ENCODE results near the gene AGMO.
"Not testable (repeated sequence)": the region's sequence is repeated elsewhere in the genome, so short reads cannot be mapped to it uniquely, and the experiment has no call there.

The AGMO gene

GRCh38 chr7:15558756-15559155 is 3.1 kb downstream of the AGMO start:
- no peak for DNase-seq

GRCh38 chr7:15557686-15558085 is 4.1 kb downstream of the AGMO start:
- DNase-seq, result no peak

DNA sequence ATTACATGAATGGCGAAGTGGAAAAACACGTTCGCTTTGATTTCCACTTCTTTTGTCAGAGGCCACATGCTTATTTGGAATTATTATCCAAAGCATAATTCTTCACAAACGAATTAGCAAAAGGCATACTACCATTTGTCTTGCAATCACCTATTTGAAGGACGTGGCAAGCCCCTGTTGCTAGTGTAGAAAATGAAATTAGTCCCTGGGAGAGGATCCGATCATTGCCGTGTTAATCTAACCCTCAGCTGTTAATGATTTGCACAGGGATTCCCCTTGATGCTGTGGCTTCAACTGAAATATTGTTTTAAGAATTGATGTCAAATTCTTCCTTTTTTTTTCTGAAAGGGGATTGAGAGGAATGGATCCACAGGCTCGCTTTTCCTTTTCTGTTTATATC is 4.6 kb downstream of the AGMO start:
- no peak for DNase-seq

DNA sequence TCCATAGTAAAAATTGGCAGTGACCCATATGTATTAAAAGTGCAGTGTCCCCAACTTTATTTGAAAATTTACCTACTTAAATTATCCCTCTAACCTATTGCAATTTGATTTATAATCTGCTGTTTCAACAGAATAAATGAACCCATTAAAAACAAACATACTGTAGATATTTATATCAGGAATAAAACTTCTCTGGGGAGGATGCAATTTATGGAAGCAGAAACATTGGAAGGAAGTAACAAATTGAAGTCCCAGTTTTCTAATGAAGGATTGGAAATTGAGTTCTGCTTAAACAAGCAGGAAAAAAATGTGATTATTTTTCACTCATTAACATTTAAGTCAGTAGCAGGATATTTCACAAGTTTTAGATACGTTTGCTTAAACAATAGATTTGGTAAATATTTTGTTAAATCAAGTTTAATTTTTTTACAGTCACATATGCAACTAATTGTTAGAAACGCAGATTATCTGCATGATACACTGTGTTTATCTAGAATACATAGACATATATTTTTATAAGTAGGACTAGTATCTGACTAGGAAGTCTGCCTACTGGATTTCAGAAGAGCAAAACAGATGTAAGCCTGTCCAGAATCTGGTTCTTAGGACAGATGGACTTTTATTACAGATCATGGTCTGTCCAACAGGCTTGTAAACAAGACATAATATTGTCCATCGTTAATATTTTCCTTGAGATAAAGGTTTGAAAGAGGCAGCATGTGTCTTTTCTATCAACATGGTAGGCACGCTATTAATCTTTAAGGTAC is 5.3 kb downstream of the AGMO start:
- no peak for DNase-seq

DNA sequence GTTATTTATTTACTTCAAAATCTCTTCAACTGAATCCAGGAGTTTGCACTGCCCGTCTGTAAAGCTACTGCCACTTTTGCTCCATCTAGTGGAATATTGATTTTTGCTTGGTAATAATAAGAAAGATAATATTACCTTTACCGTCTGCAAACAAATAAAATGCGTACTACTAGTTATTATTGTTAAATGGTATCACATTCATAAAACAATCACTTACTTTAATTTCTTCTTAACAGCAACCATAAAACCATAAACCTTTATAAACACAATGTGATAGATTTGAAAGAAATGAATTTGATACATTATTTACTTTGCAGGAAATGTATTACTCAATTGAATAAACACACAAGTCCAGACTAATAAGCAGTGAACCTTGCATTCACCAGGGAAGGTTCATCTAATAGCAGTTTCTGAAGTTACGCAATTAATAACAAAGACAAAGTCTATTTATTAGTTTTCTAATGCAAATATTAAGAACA is 6.4 kb downstream of the AGMO start:
- DNase-seq, result no peak

DNA sequence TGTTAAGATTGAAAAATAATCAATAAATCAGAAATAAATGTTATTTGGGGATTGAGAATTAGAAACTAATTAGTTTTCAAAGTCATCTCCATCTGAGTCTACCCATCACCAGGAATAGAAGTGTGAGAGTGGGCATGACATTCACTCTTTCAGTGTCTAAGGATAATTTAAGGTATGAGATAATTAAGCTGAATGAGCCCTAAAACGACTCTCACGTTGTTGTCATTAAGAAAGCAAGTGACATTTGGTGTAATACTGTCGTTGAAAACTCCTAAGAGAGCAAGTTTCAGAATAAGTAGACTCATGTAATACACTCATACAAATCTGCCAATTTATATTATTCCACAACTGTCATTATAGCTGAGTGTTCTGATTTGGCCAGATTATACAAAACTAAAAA is 7.1 kb downstream of the AGMO start:
- DNase-seq, result no peak

DNA sequence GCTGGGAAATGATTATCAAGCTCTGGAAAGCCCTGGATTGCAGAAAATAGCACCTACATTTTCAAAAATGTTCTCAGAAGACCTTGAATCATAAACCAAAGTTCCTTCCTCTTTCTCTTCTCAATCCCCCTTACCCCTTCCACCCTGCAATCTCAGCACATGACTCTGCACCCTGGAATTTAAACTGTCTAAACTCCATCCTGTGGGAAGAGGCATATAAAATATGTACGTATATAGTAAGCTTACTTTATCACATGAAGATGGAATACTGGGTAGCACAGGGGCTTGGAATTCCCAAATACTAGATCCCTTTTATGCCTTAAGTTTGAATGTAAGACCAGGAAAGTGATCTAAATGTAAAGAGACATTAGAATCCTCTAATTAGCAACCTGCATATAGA is 7.7 kb downstream of the AGMO start:
- no peak for DNase-seq

DNA sequence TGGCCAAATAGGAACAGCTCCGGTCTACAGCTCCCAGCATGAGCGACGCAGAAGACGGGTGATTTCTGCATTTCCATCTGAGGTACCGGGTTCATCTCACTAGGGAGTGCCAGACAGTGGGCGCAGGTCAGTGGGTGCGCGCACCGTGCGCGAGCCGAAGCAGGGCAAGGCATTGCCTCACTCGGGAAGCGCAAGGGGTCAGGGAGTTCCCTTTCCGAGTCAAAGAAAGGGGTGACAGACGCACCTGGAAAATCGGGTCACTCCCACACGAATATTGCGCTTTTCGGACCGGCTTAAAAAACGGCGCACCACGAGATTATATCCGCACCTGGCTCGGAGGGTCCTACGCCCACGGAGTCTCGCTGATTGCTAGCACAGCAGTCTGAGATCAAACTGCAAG is 14.5 kb downstream of the AGMO start:
- DNase-seq, result not testable (repeated sequence)

DNA sequence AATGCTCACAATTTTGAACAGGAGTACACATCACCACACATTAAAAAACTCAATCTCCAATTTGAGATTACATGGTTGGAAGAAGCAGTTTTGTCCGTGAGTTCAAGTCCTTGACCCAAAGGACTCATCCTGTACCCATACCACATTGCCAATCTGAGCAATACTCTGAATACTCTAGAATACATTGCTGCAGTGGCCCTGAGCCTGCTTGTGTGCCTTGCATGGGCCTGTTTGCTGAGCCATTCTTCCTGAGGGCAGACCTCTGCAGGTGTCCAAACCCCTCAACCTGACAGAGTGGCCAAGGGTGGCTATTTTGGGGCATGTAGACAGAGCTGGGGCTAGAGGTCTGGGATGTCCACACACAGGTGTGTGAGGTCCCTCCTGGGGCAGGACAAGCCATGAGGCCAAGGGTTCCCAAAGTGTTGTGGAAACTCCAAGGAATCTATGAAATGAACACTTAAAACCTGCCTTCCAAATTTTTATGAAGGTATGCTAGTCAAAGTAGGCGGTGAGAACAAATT is 15.5 kb downstream of the AGMO start:
- DNase-seq, result no peak

DNA sequence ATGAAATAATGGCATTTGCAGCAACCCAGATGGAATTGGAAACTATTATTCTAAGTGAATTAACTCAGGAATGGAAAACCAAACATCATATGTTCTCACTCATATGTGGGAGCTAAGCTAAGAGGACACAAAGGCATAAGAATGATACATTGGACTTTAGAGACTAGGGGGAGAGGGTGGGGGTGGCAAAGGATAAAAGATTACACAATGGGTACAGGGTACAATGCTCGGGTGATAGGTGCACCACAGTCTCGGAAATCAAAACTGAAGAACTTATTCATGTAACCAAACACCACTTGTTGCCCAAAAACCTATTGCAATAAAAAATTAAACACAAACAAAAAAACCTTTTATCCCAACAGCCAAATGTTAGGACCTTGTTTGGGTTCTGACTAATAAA is 17.8 kb downstream of the AGMO start:
- DNase-seq, result no peak

- DNase-seq, result no peak
These were observed 18.6 kb downstream of the AGMO start for GRCh38 chr7:15543256-15543655.

DNA sequence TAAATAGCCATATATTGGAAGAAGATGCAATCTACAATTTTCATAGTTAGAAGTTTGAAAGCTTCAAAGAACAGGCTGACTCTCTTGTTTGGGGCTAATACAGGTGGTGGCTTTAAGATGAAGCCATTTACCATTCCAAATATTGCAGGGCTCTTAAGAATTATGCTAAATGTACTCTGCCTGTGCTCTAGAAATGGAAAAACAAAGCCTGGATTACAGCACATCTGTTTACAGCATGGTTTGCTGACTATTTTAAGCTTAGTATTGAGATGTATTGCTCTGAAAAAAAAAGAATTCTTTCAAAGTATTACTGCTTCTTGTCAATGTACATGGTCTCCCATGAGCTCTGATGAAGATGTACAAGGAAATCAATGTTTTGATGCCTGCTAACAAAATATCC is 34.2 kb downstream of the AGMO start:
- DNase-seq, result no peak

DNA sequence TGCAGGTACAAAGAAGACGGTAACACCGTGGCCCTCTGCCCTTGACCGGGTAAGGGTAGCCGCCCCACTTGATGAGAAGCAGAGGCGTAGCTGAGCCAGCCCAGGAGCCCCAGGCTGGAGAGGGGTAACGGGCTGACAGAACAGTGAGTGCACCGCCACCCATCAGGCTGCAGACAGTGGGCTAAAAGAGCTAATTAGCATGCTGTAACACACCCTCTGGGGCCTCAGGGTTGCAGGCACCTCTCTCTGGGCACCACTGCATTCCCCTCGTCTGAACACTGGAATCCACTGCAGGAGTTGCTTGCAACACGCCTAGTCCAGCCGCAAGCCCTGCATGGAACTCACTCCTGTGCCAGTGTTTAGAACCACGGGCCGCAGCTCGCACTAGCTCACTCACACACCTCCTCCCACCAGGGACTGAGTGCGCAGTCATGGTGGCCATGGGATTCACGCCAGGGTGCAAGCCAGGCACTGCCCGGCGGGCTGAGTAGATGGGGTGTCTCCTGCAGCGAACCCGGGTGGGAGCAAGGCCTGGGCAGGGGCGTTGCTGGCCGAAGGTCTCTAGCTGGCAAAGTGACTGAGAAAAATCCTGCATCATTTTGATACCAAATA is 36.1 kb downstream of the AGMO start:
- DNase-seq, result no peak

DNA sequence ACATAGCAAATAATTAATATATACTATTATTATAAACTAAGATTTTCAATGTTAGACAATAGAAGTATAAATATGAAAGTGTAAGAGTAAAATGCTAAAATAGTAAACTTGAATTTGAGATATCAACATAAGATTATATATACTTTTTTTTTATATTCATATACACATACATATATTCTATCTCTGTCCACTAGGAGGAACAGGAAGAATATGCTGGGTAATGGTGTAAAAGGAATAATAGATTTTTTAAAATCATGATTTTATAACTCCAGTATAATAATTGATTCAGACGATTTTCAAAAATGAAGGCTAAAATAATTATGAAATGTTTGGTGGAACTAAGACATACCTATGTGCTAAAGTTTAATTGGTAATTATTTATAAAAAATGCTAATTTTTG is 37.7 kb downstream of the AGMO start:
- no peak for DNase-seq

DNA sequence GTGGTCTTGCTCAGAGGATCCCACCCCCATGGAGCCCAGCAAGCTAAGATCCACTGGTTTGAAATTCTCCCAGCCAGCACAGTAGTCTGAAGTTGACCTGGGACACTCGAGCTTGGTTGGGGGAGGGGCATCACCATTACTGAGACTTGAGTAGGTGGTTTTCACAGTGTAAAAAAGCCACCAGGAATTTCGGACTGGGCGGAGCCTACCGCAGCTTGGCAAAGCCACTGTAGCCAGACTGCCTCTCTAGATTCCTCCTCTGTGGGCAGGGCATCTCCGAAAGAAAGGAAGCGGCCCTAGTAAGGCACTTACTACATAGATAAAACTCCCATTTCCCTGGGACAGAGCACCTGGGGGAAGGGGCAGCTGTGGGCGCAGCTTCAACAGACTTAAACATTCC is 44.0 kb downstream of the AGMO start:
- DNase-seq, result not testable (repeated sequence)

DNA sequence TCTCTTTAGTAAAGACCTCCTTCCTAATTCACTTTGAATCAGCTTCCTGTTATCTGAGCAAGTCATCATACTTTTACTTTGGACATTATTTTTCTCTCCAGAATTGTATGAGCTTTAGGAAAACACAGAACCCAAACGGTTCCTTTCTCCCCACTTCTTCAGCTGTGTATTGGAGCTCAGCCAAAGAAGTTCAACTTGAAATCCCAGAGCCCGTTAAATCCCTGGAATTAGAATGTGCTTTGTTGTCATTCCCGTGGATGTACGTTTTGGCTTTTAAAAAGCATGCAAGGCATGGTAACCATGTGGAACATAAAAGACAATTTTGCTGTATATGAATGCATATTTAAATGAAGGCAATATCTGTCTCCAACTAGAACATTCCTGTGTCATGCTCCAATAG is 46.6 kb downstream of the AGMO start:
- DNase-seq, result no peak

DNA sequence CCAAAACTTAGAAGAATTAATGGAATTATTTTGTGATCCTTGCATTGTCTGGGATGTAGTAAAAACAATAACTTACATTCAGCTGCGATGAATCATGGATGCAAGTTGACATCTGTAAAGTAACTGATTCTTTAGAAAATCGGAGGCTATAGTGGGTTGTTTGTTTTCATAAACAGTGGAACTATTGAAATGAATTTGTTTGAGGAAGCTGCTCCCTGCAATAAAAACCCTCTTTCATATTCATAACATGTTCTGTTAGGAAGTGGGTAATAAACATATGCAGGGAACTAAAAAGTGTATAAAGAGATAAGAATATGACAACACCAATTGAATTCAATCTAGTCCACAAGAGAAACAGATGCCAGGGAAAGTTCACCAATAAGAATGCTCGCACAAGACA is 53.6 kb downstream of the AGMO start:
- no peak for DNase-seq

DNA sequence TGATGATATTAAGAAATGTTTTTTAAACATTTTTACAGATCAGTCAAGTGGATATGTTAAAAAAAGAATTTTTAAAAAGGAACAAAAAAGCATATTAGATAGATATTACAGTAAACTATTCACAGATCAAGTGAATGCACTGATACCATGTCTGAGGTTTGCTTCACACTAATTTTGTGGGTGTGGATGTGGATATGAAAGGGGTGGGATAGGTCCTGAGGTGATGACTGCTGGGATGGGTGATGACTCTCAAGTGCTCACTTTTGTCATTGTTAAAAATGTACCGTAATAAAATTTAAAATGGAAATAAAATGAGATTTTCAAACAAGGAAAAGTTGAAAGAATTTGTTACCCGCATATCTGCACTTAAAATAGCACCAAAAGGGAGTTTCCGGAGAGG is 54.1 kb downstream of the AGMO start:
- no peak for DNase-seq

- DNase-seq, result no peak
These were observed 54.6 kb downstream of the AGMO start for GRCh38 chr7:15507171-15507570.

GRCh38 chr7:15505761-15506160 is 56.1 kb downstream of the AGMO start:
- no peak for DNase-seq

- DNase-seq, result no peak
These were observed 57.5 kb downstream of the AGMO start for GRCh38 chr7:15504351-15504750.

GRCh38 chr7:15503603-15504290 is 58.1 kb downstream of the AGMO start:
- no peak for DNase-seq

GRCh38 chr7:15498465-15498864 is 63.4 kb downstream of the AGMO start:
- DNase-seq, result no peak

GRCh38 chr7:15495170-15495569 is 66.6 kb downstream of the AGMO start:
- DNase-seq, result no peak

All from activated T-cell treated with anti-CD3 and anti-CD28 coated beads for 4 hours (primary cell).